H1 (cell line): ENCODE data around the gene PPFIA4. TPM values are rescaled to one million over a fixed set of nuclear protein-coding genes. Genes with fewer than 3 reads are reported as not detected.

Experiments used
- CREB1 ChIP-seq: IDR thresholded peaks from 2 replicates; pipeline ENCODE4 v1.6.1; 2012; ENCODE audit warnings: inconsistent platforms
- EZH2 ChIP-seq: fragments of 200-600 bp; sonication (generic); IDR thresholded peaks from 2 replicates; pipeline ENCODE4 v1.7.1; 2012; ENCODE audit warnings: low read depth, mild to moderate bottlenecking, moderate library complexity, low read length, inconsistent platforms; ENCODE audit not compliant: severe bottlenecking
- NRF1 ChIP-seq: IDR thresholded peaks from 2 replicates; pipeline ENCODE4 v1.6.1; 2011; ENCODE audit warnings: mild to moderate bottlenecking, low read depth, low read length, improper control_type of control experiment
- PHF8 ChIP-seq: fragments of 200-600 bp; sonication (generic); conservative IDR thresholded peaks from 2 replicates; pipeline ENCODE4 v1.7.1; 2012; ENCODE audit warnings: low read depth, mild to moderate bottlenecking, inconsistent platforms, low read length, moderate library complexity
- RBBP5 ChIP-seq: IDR thresholded peaks from 2 replicates; pipeline ENCODE4 v1.7.1; 2012; ENCODE audit warnings: low read depth, mild to moderate bottlenecking, inconsistent platforms, low read length, moderate library complexity, borderline replicate concordance
- polyA plus RNA-seq, 7 experiments: library from polyadenylated mRNA; depleted of rRNA in 3 of 7; stranded (reverse) in 5 of 7; unstranded in 2 of 7; fragments of >200 nt in 5 of 7; fragments of 200-250 nt in 2 of 7; gene quantifications; 1 replicate in 5 of 7; 2 replicates in 1 of 7; 4 replicates in 1 of 7; pipeline versions ENCODE4 v1.2.1 to v1.2.3, GENCODE V29; 2011 to 2013; ENCODE audit warnings: missing spikeins in 2 of 7, mixed read lengths in 2 of 7
- total RNA-seq: library from RNA; stranded (reverse); fragmentation: NEBNext Ultra II Directional; extraction: Animal tissue kit (Norgen Biotek cat#: 25700); gene quantifications from 2 replicates; pipeline ENCODE4 v1.2.1, GENCODE V29; 2021
- TF ChIP-seq, protein P1 (sequence below): IDR thresholded peaks from 2 replicates; pipeline ENCODE4 v1.6.1; 2011; ENCODE audit warnings: low read depth, mild to moderate bottlenecking, low read length; ENCODE audit not compliant: insufficient read depth
- TF ChIP-seq, protein P2 (sequence below): IDR thresholded peaks from 2 replicates; pipeline ENCODE4 v1.6.1; 2012; ENCODE audit warnings: inconsistent platforms

The PPFIA4 gene
- total and polyA plus RNA-seq, 2 of the 8 experiments (the other 6 are each of a cell fraction or from before 2014, with no cell fraction given) = 9.0 to 9.9 TPM

DNA sequence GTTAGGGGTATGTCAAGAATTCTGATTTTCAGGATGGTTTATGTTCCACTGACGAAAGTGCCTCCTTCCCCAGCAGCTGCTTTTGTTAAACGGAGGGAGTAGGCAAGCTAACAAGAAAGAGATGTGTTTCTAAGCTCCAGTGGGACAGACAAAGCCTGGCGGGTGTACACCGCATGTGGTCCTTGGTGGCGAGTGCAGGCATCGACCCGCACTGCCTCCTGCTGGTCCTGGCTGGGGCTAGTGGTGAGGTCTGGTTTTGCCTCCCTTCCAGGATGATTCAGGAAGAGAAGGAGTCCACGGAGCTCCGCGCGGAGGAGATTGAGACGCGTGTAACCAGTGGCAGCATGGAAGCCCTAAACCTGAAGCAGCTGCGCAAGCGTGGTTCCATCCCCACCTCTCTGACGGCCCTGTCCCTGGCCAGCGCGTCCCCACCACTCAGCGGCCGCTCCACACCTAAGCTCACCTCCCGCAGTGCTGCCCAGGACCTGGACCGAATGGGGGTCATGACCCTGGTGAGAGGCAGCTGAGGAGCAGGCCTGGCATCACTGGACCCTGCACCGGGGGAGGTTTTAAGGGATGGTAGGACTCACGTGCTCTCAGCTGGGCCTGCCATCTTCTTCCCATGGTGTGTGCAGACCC lies 29.0 kb downstream of the PPFIA4 start (continued):
- TF ChIP-seq PHF8 (no peak), EZH2 (no peak), CREB1 (0 out of 2 replicates have a peak, but pooled peaks have one; percentile 25), NRF1 (no peak), RBBP5 (no peak)
- TF ChIP-seq, protein P1, sequence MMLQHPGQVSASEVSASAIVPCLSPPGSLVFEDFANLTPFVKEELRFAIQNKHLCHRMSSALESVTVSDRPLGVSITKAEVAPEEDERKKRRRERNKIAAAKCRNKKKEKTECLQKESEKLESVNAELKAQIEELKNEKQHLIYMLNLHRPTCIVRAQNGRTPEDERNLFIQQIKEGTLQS = no peak
- TF ChIP-seq, protein P2, sequence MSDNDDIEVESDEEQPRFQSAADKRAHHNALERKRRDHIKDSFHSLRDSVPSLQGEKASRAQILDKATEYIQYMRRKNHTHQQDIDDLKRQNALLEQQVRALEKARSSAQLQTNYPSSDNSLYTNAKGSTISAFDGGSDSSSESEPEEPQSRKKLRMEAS = 0 out of 2 replicates have a peak, but pooled peaks have one; percentile 47
